ENCODE results near the gene SMYD3.

GRCh38 chr1:245901037-245901436 is 606.0 kb downstream of the SMYD3 start:
- TF ChIP-seq POLR2AphosphoS5 (IDR thresholded peaks at IDR 0.05; ENCODE audit: low read depth, low read length) (no peak), CTCF (IDR thresholded peaks at IDR 0.05) (no peak)

Measured in Panc1 (cell line).